ENCODE measurements around the gene PKN2. TPM values are rescaled to one million over a fixed set of nuclear protein-coding genes. Genes with fewer than 3 reads are reported as not detected.
"Not testable (repeated sequence)": the region's sequence is repeated elsewhere in the genome, so short reads cannot be mapped to it uniquely, and the experiment has no call there.

The PKN2 gene
- total and polyA plus RNA-seq, 8 donors: 5.0 to 118 (median 24.1) TPM

GRCh38 chr1:88812366-88812765 is 128.3 kb downstream of the PKN2 start:
- DNase-seq: no peak
- no peaks in the 10 kb centered on the region for H3K4me1 ChIP-seq
- no peak overlapping the region for H3K27ac ChIP-seq
- H3K36me3 ChIP-seq: peaks cover 6 to 89% (median 69%) of the 10 kb centered on the region in 4 donors
- intact Hi-C loops (cut with DNase I; ENCODE audit: low total_unique reads): no loop called here
- H3K4me3 ChIP-seq: no peak overlapping the region
- H3K9me3 ChIP-seq: no peaks in the 10 kb centered on the region
- no peaks in the 10 kb centered on the region for H3K27me3 ChIP-seq
- TF ChIP-seq EP300 (IDR thresholded peaks at IDR 0.05) (no peak), POLR2AphosphoS5 (IDR thresholded peaks at IDR 0.05) (no peak), CTCF (IDR thresholded peaks at IDR 0.05) (no peak), POLR2A (IDR thresholded peaks at IDR 0.05) (no peak)

GRCh38 chr1:88813471-88813870 is 129.4 kb downstream of the PKN2 start:
- no peak overlapping the region for H3K27ac ChIP-seq
- WGBS, 5 donors: 84 to 100% (median 92%) methylated on average over 1 of the region's 1 CpG
- no peaks in the 10 kb centered on the region for H3K27me3 ChIP-seq
- no peak for DNase-seq
- peaks cover 6 to 85% (median 68%) of the 10 kb centered on the region in 4 donors for H3K36me3 ChIP-seq
- TF ChIP-seq POLR2A (IDR thresholded peaks at IDR 0.05) (no peak), EP300 (IDR thresholded peaks at IDR 0.05) (no peak), CTCF (IDR thresholded peaks at IDR 0.05) (no peak), POLR2AphosphoS5 (IDR thresholded peaks at IDR 0.05) (no peak)
- intact Hi-C loops (cut with DNase I; ENCODE audit: low total_unique reads): no loop called here
- no peaks in the 10 kb centered on the region for H3K4me1 ChIP-seq
- no peak overlapping the region for H3K4me3 ChIP-seq
- no peaks in the 10 kb centered on the region for H3K9me3 ChIP-seq

GRCh38 chr1:88819642-88820041 is 135.6 kb downstream of the PKN2 start:
- 96 to 99% (median 97%) methylated on average over 3 of the region's 3 CpGs for WGBS, 5 donors
- H3K27me3 ChIP-seq; H3K4me1 ChIP-seq; H3K27ac ChIP-seq; intact Hi-C loops (cut with DNase I; ENCODE audit: low total_unique reads); H3K9me3 ChIP-seq; DNase-seq; H3K4me3 ChIP-seq: not testable (repeated sequence)
- H3K36me3 ChIP-seq: peaks cover 14 to 72% (median 53%) of the 10 kb centered on the region in 4 donors

DNA sequence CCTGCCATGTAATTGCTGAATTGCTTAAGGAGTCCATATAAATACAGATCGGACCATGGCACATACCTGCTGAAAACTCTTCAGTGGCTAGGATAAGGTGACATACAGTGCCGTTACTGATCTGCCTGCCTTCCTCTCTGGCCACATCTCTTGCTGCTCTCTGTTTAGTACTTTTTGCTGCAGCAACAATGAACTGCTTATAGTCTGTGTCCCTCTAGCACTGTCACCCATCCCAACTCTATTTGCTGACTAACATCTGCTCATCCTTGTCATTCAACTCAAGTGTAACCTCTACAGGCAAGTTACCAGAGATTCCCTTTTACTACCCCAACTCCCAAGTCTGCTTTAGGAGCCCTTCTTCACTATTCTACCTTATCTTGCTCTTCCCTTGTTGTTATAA is 141.6 kb downstream of the PKN2 start:
- WGBS, 5 donors: 88 to 98% (median 97%) methylated on average over 2 of the region's 2 CpGs
- intact Hi-C loops (cut with DNase I; ENCODE audit: low total_unique reads): no loop called here
- H3K27me3 ChIP-seq: no peaks in the 10 kb centered on the region
- peaks cover 7 to 71% (median 54%) of the 10 kb centered on the region in 4 donors for H3K36me3 ChIP-seq
- no peak for TF ChIP-seq POLR2AphosphoS5 (IDR thresholded peaks at IDR 0.05)
- no peak for TF ChIP-seq POLR2A (IDR thresholded peaks at IDR 0.05)
- no peak for TF ChIP-seq CTCF (IDR thresholded peaks at IDR 0.05)
- no peak for TF ChIP-seq EP300 (IDR thresholded peaks at IDR 0.05)
- no peak overlapping the region for H3K4me3 ChIP-seq
- no peak overlapping the region for H3K27ac ChIP-seq
- no peaks in the 10 kb centered on the region for H3K9me3 ChIP-seq
- DNase-seq: no peak
- H3K4me1 ChIP-seq: peaks cover 0 to 9% (median 0%) of the 10 kb centered on the region in 4 donors

DNA sequence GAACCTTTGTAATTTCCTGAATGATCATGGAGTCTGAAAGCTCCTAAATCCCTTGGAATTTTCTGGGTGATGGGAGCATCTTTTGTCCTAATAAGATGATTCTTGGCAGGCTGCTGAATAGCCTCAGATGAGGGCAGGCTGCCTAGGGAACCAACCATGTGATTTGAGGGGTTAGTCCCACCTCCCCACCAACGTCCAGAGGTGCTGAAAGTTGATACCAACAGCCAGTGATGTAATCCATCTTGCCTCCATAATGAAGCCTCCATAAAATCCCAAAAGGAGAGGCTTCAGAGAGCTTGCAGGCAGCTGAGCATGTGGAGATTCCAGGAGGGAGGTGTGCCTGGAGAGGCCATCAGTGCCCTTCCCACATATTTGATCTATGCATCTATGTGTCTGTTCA is 163.6 kb downstream of the PKN2 start:
- WGBS, 5 donors: 10 to 26% (median 13%) methylated on average over 1 of the region's 1 CpG
- no peaks in the 10 kb centered on the region for H3K27me3 ChIP-seq
- peaks cover 3 to 28% (median 24%) of the 10 kb centered on the region in 4 donors for H3K36me3 ChIP-seq
- intact Hi-C loops (cut with DNase I; ENCODE audit: low total_unique reads): no loop called here
- no peak for DNase-seq
- no peaks in the 10 kb centered on the region for H3K4me1 ChIP-seq
- TF ChIP-seq POLR2AphosphoS5 (IDR thresholded peaks at IDR 0.05): no peak
- no peak for TF ChIP-seq EP300 (IDR thresholded peaks at IDR 0.05)
- TF ChIP-seq CTCF (IDR thresholded peaks at IDR 0.05): no peak
- no peak for TF ChIP-seq POLR2A (IDR thresholded peaks at IDR 0.05)
- no peak overlapping the region for H3K4me3 ChIP-seq
- H3K9me3 ChIP-seq: no peaks in the 10 kb centered on the region
- no peak overlapping the region for H3K27ac ChIP-seq
